ENCODE data around the gene SLX9. TPM values are rescaled to one million over a fixed set of nuclear protein-coding genes. Genes with fewer than 3 reads are reported as not detected.
"Not testable (repeated sequence)": the region's sequence is repeated elsewhere in the genome, so short reads cannot be mapped to it uniquely, and the experiment has no call there.

SLX9 gene
- polyA plus RNA-seq, 6 donors from 2014 or later: 7.8 to 14.2 (median 12.3) TPM

DNA sequence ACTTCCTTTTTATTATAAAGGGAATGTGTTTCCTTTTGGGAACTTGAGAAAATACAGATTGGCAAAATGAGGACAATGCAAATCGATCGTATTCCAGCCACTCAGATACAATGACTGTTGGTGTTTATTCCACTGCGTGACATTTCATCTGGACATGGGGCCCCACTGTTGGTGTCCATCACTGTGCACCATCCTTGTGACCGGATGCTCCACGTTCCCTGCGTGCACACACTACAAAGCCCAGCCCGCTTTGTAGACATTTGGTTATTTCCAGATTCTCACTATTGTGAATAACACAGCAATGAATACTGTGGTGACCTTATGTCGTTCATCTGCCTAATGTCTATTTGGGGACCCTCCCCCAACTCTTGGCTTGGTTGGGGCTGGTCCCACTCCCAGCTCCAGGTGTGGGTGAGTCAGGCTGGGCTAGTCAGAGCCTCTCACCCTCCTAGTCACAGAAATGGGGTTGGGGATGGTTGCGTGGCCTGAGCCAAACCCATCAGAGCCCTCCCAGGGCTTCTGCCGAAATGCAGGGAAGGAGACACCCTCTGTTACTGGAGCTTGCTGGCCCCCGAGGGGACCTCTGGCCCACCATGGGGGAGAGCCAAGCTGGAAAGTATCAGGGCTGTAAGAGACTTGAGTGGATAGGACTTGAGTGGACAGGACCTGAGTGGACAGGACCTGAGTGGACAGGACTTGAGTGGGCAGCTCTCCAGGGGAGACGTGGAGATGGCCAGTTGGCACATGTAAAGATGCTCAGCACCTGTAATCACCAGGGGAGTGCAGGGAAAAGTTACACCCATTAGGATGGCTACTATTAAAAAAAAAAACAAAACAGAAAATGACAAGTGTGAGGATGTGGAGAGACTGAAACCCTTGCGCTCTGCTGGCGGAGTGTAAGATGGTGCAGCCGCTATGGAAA, 77.5 kb downstream of the SLX9 start:
- peaks cover 9 to 15% (median 9%) of the 10 kb centered on the region in 3 donors for H3K4me1 Mint-ChIP-seq
- peak overlapping the region in 3 of 6 donors; percentile 13 to 37 (median 28) for H3K27ac Mint-ChIP-seq

DNA sequence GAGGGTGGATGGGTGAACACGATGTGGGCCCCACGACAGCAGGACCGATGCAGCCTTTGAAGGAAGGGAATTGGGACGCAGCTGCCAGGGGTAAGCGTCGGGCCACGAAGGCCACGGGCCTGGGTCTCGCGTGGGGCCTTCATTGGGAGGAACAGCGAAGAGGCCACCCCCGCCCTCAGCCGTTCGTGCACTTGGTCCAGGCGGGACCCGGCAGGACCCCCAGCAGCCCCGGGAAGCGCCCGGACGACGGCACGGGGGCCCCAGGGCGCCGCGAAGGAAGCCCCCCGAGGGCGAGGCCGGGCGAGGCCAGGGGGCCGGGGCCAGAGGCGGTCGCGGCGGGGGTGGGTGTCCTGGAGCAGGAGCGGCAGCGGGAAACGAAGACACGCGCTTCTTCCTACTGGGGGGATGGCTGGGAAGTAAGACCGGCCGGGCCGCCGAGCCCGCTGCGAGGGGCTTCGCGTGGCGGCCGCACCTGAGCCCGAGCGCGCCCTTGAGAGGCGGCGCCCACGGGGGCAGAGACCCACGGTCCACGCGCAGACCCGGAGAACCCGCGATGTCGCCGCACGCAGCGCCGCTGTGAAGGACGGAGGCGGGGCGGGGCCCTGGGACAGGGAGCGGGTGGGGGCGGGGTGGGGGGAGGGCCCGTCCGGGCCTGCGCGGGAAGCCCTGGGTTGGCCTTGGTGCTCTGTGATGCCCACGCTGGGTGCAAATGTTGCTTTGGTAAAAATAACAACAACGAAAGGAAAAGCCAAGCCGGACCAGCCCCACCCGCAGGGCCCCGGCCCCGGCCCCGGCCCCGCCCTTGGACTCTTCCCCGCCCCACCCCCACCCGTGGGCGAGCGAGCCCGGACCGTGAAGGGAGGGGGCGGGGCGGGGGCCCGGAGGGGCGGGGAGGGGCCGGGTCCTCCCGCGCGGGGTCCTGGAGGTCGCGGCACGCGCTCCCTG, 78.6 kb downstream of the SLX9 start:
- peak overlapping the region in 3 of 6 donors; percentile 28 to 95 (median 67) for H3K27ac Mint-ChIP-seq
- H3K27me3 Mint-ChIP-seq: peaks cover 19 to 47% (median 29%) of the 10 kb centered on the region in 3 donors
- H3K4me1 Mint-ChIP-seq: peaks cover 9 to 11% (median 9%) of the 10 kb centered on the region in 3 donors
- H3K9me3 Mint-ChIP-seq: peaks cover under 1 to 12% (median 5%) of the 10 kb centered on the region in 7 donors
- peak overlapping the region; percentile 80 to 93 (median 88) for H3K4me3 Mint-ChIP-seq
- ATAC-seq (ENCODE audit: low read depth in 2 of 2) (peak; percentile 34 to 39), DNase-seq (no peak)
- H3K36me3 Mint-ChIP-seq: peaks cover under 1 to 2% of the 10 kb centered on the region in 2 donors

More for the DNA sequence above, 77.5 kb downstream of the SLX9 start:
- peaks cover 19 to 56% (median 39%) of the 10 kb centered on the region in 3 donors for H3K27me3 Mint-ChIP-seq
- H3K9me3 Mint-ChIP-seq: peaks cover 0 to 2% (median 0%) of the 10 kb centered on the region in 7 donors
- peak overlapping the region; percentile 80 to 93 (median 88) for H3K4me3 Mint-ChIP-seq
- H3K36me3 Mint-ChIP-seq: no peaks in the 10 kb centered on the region
- ATAC-seq (ENCODE audit: low read depth in 2 of 2) (no peak), DNase-seq (no peak)

DNA sequence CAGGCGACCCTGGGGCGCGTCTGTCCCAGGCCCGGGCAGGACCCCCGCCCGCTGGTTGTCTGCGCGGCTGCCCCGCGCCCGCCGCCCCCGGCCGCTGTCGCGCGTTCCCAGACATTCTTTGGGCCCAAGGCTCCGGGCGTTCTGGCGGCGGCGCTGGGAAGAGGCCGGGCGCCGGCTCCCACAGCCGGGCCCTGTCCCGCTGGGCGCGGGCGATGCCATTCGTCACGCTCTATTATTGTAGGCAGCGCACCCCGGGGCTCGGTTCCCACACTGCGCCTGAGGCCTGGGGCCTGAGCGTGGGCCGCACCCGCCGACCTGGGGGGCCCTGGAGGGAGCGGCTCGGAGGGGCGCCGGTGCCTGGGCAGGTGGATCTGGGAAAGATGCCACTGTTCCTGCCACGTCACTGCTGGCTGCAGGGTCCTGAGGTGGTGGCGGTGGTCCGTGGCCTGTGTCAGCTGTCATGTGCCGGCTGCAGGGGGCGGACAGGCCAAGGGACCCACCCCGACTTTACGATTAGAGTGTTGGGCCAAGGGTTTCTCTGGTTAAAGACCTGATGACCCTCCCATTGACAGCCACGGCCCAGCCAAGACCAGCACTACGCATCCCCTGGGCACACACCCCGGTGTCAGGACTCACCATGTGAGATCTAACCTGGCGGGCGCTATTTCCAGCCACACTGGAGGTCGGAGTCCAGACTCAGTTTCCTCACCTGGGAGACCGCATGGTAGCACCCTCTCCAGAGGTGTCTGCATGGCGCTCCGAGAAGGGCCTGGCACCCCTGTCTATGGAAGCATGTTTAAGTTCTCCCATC, 79.5 kb downstream of the SLX9 start:
- Mint-ChIP-seq H3K4me3 (peak overlapping the region; percentile 43 to 85 (median 56)), H3K27me3 (peaks cover 19 to 41% (median 25%) of the 10 kb centered on the region in 3 donors), H3K9me3 (peaks cover 6 to 21% (median 12%) of the 10 kb centered on the region in 7 donors), H3K27ac (peak overlapping the region in 1 of 6 donors; percentile 3), H3K36me3 (peaks cover 5 to 10% of the 10 kb centered on the region in 2 donors), H3K4me1 (peaks cover 9% of the 10 kb centered on the region in 3 donors)
- ATAC-seq (ENCODE audit: low read depth in 2 of 2): peak in 1 of 2 donors; percentile 7
- DNase-seq: no peak

DNA sequence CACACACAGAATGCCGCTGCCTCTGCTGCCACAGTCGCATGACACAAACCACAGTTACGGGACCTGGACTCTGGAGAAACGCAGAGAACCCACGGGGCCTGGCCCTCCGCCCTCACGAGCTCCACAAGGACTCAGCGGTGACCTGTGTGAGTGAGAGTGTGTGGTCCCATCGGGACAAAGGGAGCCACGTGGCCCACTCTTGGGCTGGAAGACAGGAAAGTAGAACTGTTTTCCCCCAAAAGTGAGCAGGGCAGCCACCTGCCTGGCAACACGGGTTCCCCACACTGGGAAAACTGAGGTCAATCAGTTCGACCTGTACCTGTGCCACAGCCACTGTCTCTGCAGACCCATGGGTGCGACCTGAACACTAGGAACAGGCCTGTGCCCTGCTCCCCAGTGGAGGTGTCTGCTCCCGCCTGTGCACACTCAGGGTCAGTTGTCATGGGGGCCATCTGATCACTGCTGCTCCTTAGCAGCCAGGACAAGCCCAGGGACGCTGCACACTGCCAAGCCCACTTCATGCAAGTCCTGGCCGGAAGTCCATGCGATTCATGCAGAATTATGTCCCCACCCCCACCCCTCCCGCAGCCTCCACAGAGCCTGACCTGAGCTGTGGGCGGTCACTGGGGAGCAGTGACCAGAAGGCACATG, 80.2 kb downstream of the SLX9 start:
- Mint-ChIP-seq H3K4me1 (peaks cover 7 to 9% (median 9%) of the 10 kb centered on the region in 3 donors), H3K9me3 (peaks cover 6 to 28% (median 17%) of the 10 kb centered on the region in 7 donors), H3K27ac (no peak overlapping the region), H3K36me3 (peaks cover 5 to 17% of the 10 kb centered on the region in 2 donors), H3K27me3 (peaks cover 19 to 34% (median 24%) of the 10 kb centered on the region in 3 donors), H3K4me3 (peak overlapping the region; percentile 43 to 85 (median 56))
- no peak for DNase-seq
- ATAC-seq (ENCODE audit: low read depth in 2 of 2): no peak

DNA sequence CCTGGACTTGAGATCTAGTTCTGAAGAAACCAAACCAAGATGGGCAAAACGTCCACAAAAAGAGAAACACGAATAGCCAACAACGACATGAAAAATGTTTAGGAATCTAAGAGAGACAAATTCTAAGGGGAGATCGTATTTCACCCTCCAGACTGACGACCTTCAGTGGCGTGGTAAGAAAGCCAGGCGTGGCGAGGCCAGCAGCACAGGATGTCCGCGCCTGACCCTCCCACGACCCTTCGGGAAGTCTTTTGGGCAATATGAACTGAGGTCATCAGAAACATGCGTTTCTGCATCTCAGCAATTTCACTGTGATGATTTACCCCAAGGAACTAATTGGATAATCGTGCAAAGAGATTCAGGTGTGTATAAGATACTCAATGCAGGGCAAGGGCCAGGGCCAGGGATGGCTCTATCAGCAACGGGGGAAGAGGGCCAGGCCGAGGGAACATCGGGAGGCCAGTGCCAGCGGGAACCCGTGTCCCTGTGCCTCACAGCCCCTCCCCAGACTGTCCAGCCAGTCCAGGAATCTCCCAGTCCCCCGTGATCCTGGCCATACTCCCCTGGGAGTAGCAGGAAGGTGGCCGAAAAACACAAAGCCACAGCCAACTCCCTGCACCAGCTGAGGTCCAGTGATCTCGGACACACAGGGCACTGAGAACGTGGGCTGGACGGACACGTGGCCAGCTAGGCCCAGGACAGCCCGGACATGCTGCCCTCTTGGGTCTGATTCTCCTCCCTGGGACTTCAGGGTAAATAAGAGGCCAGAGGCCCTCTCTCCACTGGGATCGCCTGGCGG, 81.0 kb downstream of the SLX9 start:
- DNase-seq: no peak
- Mint-ChIP-seq H3K27ac (peak overlapping the region in 1 of 6 donors; percentile 2), H3K27me3 (peaks cover 14 to 26% (median 17%) of the 10 kb centered on the region in 3 donors), H3K9me3 (peaks cover 6 to 30% (median 18%) of the 10 kb centered on the region in 7 donors), H3K36me3 (peaks cover 5 to 20% of the 10 kb centered on the region in 2 donors), H3K4me1 (peaks cover 7 to 9% (median 9%) of the 10 kb centered on the region in 3 donors), H3K4me3 (peak overlapping the region in 4 of 8 donors; percentile 7 to 76 (median 40))
- ATAC-seq (ENCODE audit: low read depth in 2 of 2): no peak

DNA sequence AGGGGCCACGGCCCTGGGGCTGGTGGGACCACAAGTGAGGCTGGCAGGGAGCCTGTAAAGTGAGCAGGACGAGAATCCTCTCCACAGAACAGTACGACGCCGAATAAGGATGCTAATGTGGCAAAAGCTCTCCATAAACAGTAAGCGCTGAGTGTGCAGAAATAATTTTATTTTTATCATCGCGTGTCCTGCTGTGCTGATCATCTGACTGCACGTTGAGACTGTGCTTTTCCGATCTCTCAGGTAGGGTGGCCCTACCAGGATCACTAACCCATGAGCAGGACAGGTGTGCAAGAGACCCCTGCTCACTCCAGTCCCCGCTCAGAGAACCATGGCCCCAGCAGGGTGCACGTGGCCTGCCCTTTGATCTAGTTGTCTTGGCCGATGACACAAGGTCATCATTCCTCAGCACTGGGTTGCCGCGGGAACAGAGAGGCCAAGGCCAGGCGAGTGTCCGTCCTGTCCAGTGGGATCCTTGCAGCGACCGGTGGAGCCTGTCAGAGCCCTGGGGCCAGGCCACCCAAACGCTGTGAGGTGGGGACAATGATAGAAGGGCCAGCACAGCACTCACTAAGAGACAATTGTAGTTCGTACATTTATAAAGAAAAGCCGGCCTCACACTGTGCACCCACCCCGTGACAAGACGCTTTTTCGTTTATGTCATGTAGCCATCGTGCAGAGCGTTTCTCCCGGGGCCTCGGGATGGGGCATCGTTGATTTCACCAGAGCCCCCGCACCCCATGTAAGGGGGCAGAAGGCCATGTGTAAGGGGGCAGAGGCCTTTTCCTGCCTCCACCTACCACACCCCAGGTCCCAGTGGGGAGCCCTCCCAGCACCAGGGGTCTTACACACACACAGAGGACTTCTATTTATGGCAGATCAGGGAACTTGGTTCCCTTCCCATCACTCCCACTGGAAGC, 81.9 kb downstream of the SLX9 start:
- Mint-ChIP-seq H3K36me3 (peaks cover 5 to 20% of the 10 kb centered on the region in 2 donors), H3K27me3 (peaks cover 12 to 17% (median 16%) of the 10 kb centered on the region in 3 donors), H3K9me3 (peaks cover 6 to 30% (median 18%) of the 10 kb centered on the region in 7 donors), H3K4me1 (peaks cover 7 to 12% (median 9%) of the 10 kb centered on the region in 3 donors), H3K27ac (peak overlapping the region in 2 of 6 donors; percentile 47 to 62), H3K4me3 (peak overlapping the region in 3 of 8 donors; percentile 21 to 37 (median 35))
- ATAC-seq (ENCODE audit: low read depth in 2 of 2) (no peak), DNase-seq (no peak)

DNA sequence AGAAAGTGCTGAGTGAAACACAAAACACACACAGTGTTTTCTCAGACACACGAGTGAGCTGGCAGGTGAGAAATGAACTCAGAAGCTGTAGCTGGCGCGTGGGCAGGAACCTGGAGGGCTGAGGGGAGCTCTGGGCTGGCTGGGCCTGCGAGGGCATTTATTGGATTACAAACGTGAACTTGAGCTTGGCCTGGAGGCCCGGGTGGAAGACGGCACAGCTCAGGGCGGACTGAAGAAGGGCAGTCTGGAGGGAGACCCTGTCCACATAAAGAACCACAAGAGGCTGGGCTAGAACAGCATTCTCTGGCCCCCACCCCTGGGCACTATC, 82.5 kb downstream of the SLX9 start:
- peak overlapping the region in 1 of 6 donors; percentile 16 for H3K27ac Mint-ChIP-seq
- H3K36me3 Mint-ChIP-seq: peaks cover 5 to 20% of the 10 kb centered on the region in 2 donors
- peaks cover 6 to 30% (median 18%) of the 10 kb centered on the region in 7 donors for H3K9me3 Mint-ChIP-seq
- H3K4me1 Mint-ChIP-seq: peaks cover 7 to 15% (median 8%) of the 10 kb centered on the region in 3 donors
- ATAC-seq (ENCODE audit: low read depth in 2 of 2): no peak
- peaks cover 10 to 16% (median 13%) of the 10 kb centered on the region in 3 donors for H3K27me3 Mint-ChIP-seq
- no peak for DNase-seq
- H3K4me3 Mint-ChIP-seq: no peak overlapping the region

DNA sequence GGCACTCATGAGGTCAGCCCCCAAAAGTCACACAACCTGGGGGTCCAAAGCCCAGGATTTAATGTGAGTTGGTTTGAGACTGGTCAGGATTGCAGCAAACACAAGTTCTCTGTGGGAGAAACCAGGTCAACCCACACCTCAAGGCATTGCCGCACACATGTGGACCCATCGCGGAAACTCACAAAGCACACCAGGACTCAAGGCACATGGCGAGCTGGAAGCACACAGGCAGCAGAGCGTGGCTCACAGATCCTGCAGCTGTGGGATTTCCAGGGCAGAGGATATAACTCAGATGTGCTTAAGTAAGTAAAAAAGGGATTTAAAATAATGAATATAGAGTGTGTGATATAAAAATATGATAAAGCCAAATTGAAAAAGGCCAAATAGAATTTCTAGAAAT, 82.9 kb downstream of the SLX9 start:
- peaks cover 5 to 20% of the 10 kb centered on the region in 2 donors for H3K36me3 Mint-ChIP-seq
- peaks cover 6 to 12% (median 9%) of the 10 kb centered on the region in 3 donors for H3K27me3 Mint-ChIP-seq
- peaks cover 4 to 11% (median 4%) of the 10 kb centered on the region in 3 donors for H3K4me1 Mint-ChIP-seq
- no peak overlapping the region for H3K4me3 Mint-ChIP-seq
- H3K9me3 Mint-ChIP-seq: peaks cover 6 to 30% (median 18%) of the 10 kb centered on the region in 7 donors
- DNase-seq: no peak
- no peak overlapping the region for H3K27ac Mint-ChIP-seq
- ATAC-seq (ENCODE audit: low read depth in 2 of 2): no peak

DNA sequence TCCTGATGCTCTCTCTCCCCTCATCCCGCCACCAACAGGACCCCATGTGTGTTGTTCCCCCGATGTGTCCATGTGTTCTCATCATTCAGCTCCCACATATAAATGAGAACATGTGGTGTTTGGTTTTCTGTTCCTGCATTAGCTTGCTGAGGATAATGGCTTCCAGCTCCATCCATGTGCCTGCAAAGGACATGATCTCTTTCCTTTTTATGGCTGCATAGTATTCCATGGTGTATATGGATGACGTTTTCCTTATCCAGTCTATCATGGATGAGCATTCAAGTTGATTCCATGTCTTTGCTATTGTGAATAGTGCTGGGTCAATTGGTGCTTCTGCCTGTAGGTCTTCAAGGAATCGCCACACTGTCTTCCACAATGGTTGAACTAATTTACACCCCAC, 84.7 kb downstream of the SLX9 start:
- H3K27ac Mint-ChIP-seq; H3K27me3 Mint-ChIP-seq; H3K4me1 Mint-ChIP-seq; ATAC-seq (ENCODE audit: low read depth in 2 of 2); DNase-seq: not testable (repeated sequence)
- H3K9me3 Mint-ChIP-seq: peaks cover 6 to 30% (median 18%) of the 10 kb centered on the region in 7 donors
- H3K36me3 Mint-ChIP-seq: peaks cover 5 to 20% of the 10 kb centered on the region in 2 donors
- H3K4me3 Mint-ChIP-seq: peak overlapping the region in 1 of 8 donors; percentile 9

DNA sequence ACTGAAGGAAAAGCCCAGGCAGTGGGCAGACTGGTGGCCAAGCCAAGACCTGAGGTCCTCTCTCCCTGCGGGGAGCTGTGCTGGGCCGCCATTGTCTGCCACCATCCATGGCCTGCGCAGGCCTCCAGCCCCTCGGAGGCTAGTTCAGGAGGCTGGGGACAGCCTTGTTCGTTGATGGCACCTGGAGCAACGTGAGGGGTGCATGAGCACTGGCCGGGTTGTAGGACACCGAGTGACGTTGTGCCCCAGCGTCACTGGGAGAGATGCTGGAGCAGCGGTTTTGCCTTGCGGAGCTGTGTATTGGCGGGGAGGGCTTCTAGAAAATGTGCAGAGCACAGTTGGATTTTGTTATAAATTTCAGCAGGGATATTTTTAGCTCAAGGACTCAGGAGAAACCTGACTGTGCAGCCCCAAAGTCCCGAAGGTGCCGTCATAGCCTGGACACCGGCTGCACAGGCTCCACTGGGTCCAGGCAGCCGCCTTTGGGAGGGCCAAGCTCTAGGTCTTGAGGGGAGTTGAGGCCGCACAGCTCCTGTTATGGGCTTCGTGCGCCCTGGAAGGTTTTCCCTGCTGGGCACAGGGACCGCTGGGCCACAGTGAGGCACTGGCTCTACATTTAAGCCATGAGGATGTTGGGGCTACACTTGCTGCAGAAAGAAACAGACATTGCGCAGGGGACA, 86.4 kb downstream of the SLX9 start:
- Mint-ChIP-seq H3K4me3 (no peak overlapping the region), H3K9me3 (peaks cover 6 to 30% (median 18%) of the 10 kb centered on the region in 7 donors), H3K36me3 (peaks cover 5 to 20% of the 10 kb centered on the region in 2 donors), H3K4me1 (peaks cover 2 to 11% (median 3%) of the 10 kb centered on the region in 3 donors), H3K27ac (peak overlapping the region in 2 of 6 donors; percentile 38 to 75), H3K27me3 (peaks cover 4 to 9% (median 9%) of the 10 kb centered on the region in 3 donors)
- DNase-seq: no peak
- no peak for ATAC-seq (ENCODE audit: low read depth in 2 of 2)
